Hindlimb muscle (tissue), 1 donor: ENCODE data around the gene STYXL2. TPM values are rescaled to one million over a fixed set of nuclear protein-coding genes. Genes with fewer than 3 reads are reported as not detected.
A peak's percentile ranks its signal among the peaks of the same experiment; 100 is the strongest.

ENCODE experiments used
- DNase-seq: peaks from one replicate; pipeline ENCODE4 v3.0.0-alpha.2; 2013
- polyA plus RNA-seq: library from polyadenylated mRNA; unstranded; fragments of 120-200 nt; gene quantifications from one replicate; pipeline ENCODE4 v1.2.1, GENCODE V29; 2013; ENCODE audit not compliant: insufficient read length

The STYXL2 gene
- polyA plus RNA-seq: 138 TPM

DNA sequence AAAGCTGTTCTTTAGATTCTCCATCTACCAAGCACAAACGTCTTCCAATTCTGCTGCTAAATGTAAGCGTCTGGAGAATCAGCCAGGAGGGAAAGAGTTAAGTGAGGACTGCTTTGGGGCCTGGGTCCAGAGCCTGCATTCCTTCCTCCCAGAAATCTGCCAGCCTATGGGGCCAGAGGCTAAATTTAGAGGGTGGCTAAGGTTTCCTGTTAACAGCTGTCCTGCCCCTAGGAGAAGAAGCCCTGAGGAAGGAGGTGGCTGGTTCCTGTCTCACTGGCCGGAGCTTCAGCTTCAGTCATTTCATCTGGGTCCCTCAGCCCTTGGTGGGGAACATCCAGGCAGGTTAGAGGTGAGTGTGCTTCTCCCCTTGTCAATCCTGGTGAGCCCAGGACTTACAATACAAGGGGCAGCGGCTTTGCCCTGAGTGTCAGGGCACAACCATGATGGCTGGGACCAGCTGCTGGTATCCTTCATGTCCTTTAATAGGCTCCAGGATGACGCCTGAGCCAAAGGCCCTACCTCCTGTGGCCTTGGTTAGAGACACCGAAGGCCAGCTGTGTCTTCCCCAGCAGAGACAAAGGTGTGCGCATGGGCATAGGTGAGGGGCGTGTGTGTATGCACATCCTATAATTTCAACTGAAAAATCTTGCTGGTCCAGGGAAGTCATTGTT, at the start of gene STYXL2:
Gene STYXL2, plus strand, starts transcription at position 230 of the 671 bp plus-strand sequence. CDS start 775 bp downstream, outside the sequence.
- peak; percentile 25 for DNase-seq

DNA sequence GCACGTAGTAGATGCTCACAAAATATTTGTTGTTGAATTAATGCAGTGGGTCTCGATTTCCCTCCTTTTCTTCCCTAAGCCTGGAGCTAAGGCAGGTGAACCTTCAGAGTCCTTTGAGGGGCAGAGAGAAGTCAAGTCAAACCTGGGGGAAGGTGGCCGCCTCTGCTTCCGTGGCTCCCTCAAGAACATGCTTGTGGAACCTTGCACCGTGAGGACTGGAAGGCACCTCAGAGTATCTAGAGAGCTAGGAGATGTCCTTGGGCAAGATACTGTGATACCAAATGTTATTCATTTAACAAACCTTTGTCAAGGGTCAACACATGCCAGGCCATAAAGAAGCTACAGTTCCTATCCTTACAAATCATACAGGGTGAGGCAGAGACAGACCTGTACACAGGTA, 42.0 kb upstream of the STYXL2 start:
- no peak for DNase-seq

DNA sequence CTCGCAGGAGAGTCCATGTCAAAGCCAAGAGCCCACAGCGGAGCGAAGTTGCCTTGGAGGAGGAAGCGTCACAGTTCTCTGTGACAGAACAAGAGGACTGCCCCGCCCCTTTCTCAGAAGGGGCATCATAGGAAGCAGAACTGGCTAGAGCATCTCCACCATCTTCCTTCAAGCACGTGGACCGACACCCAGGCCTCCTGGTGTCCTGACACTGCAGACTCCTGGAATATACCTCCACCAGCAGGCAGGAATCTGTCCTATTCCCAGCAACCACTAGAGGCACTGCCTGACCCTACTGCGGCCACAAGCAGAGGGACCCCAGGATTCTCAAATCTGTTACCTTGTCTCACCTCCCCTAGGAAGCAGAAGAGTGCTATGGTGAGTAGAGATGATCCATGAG, 41.5 kb upstream of the STYXL2 start:
- DNase-seq: no peak

DNA sequence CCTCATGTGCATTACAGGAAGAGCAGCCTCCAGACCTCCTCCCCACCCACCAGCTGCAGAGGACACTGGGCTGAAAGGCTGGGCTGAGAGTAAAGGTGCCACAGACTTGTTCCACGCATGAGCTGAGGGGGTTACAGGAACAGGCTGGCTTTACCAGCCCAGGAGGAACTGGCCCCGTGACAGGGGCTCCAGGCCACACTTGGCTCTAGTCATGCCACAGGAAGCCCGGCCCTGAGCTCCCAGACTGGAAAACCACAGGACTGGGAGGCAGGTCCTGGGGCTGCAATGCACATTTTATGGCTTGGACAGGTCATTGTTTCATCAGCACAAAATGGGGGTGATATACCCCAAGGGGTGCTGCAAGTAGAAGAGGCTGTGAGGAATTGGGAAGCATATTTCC, 39.3 kb upstream of the STYXL2 start:
- DNase-seq: no peak

- DNase-seq: no peak
Measured at GRCh38 chr1:167054946-167055630, 38.8 kb upstream of the STYXL2 start.

GRCh38 chr1:167056529-167057231, 37.2 kb upstream of the STYXL2 start:
- DNase-seq: no peak

DNA sequence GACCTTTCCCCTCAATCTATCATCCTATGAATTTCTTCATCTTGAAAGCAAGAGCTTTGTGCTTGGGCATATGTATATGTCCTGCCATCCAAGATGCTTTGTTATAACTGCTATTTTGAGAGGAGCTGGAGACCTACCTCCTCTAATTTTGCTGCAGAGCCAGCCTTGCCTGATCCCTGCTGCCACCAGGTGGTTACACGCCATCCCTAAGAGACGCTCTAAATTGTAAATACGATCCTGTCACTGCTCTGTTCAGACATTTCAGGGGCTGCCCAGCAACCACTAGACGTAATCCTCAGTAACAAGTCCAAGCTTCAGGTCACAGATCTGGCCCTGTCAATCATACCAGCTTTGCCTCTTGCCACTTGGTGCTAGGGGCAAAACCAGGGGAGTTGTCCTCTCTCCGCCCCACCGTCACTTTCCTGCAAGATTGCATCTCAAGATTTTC, 36.6 kb upstream of the STYXL2 start:
- DNase-seq: no peak

DNA sequence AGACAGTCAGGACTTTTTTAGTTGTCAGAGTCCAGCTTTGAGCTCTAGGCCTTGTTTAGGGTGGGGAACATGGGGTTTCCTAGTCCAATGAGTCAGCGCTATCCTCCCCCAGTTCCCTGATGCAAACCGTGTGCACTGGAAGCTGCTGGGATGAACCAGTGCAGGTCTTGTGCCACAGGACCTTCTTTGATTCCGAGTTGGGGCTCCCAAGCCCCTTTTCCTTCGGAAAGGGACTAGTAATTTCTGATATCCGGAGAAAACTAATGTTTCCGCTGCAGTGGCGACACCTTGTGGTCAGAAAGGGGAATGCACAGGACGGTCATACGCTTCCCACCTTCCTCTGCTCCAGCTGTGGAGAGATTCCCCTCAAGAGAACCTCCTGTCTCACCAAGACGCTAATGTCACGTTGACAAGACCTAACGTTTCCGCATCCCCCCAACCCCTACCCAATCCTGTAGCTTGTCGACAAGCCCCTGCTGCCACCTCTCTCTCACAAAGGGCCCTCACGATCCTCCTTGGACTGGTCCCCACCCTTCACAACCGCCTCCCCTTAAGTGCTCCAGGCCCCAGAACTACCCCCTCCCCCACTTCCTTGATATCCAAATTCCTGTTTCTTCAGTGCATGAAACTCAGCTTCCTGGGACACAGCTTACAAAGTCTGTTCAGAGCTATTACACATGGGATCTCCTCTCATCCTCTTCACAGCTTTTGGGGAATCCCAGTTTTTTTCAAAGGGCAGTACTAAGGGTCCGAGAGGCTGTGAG, 34.6 kb upstream of the STYXL2 start:
- peak; percentile 65 for DNase-seq

DNA sequence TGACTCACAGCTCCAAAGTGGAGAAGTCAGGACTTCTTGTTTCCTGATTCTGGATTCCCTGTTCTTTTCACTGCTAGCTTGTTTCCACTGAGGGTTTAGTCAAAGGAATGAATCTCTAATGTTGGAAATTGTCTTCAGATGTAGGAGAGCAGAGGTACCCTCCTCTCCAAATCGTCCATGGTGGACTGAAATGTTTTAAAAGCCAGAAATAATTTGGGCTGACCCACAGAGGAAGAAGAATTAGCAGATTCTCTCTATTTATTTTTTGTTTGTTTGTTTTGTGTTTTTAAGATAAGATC, 34.1 kb upstream of the STYXL2 start:
- no peak for DNase-seq

DNA sequence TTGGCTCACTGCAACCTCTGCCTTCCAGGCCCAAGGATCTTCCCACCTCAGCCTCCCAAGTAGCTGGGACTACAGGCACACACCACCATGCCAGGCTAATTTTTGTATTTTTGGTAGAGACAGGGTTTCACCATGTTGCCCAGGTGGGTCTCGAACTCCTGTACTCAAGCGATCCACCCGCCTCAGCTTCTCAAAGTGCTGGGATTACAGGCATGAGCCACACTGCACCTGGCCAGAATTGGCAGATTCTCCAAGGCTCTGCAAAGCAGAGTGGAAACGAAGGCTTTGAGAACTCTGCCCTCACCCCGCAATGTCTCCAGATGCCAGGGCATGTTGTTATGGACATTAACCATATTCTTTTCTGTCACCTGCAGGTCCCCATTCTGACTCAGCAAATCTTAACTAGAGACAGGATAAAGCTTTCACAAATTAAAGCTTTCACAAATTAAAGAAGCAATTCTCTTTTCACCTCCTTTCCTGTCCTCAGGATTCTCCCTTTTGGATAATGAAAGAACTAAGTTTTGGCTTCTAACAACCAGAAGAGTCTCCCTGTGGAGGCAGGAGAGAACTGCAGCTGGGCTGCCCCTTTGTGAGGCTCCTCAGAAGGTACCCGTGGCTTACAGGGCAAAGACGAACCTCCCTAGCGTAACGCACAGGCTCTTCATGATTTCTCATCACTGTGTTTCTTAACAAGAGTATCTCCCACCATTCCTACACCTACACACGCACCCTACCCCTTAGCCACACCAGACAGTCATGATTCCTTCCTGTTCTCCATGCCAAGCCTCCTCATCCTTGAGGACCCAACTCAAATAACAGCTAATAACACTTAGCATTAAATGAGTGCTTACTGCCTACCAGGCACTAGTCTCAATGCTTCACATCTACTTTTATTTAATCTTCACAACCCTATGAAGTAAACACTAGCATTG, 33.5 kb upstream of the STYXL2 start:
- DNase-seq: no peak

GRCh38 chr1:167061073-167061464, 32.8 kb upstream of the STYXL2 start:
- no peak for DNase-seq

DNA sequence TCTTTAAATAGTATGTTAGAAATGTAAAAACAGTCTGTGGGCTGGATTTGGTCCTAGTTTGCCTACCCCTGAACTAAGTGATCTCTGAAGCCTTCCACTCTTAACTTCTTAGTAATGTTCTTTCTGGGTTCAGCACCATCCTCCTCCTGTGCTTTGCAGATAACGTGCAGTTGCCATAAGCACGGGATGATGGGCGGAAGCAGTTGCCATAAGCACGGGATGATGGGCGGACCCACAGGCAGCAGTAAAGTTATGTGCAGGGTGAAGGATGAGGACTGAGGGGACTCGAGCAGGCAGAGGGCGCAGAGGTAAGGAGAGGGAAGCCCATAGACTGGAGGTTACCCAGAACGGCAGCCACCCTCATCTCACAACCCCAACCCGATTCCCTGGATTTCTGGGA, 29.3 kb upstream of the STYXL2 start:
- no peak for DNase-seq

GRCh38 chr1:167065471-167065870, 28.4 kb upstream of the STYXL2 start:
- no peak for DNase-seq

DNA sequence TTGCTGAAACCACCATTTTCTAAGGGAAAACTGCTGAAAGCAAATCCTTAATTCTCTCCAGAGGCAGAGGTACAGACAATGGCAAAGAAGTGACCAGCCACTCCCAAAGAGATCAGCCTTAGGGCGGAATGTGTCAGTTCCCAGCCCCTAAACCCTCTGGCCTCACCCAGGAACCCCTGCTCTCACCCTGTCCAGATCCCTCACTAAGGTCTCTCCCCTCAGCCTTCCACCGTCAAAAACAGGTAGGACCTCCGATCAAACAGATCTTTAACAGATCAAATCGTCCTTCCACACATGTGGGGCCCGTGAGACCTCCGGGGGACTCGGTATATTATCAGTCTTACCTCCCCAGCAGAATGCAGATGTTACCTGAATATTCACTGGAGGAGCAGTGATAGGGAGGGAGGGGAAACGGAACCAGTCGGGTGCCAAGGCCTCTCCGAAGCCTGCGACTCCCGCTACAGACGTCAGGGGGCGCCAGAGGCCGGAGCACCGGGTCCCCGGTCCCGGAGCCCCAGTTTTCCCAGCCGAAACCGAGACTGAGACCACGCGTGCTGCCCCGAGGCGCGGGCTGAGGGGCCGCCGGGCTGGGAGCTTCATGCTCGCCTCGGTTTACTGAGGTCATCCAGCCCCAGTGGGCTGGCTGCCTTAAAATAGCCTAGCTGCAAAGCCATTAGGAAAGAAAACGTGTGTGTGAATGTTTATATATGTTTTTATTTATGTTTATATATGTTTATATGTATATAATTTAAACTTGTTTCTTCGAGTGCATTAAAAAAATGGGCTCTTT, 27.3 kb upstream of the STYXL2 start:
- peak; percentile 64 for DNase-seq

DNA sequence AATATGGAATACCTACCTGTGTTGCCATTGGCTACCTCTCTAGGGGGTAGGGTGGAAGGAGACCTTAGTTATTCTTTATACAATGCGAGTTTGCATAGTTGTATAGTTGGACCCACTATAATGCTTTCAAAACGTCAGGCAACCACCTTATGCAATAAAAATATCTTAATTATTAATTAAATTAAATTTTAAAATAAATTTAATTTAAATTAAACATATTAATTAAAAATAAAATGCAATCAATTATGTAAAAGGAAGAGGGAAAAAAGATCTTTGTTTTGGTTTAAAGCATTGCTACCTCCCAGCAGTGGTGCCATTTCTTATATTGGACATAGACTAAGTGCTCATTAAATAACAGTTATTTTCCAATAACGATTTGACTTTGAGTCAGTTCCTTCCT, 26.0 kb upstream of the STYXL2 start:
- no peak for DNase-seq

GRCh38 chr1:167068761-167069160, 25.1 kb upstream of the STYXL2 start:
- no peak for DNase-seq

DNA sequence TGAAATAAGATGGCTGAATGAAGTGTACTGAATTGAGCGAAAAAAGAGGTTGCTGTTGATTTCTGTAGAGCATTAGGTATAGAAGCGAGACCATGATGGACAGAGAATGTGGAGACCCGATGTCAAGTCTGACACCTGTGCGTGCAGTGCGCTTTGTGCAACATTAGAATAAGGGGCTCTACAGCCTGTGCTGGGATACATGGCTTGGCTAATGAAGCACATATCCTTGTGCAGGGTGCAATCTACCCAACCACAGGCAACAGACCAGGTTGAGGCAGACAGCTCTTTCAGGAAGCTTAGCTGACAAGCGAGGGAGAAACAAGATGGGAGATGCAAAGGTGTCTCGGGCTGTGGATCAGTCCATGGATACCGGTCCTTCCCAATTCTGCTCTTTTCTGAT, 22.6 kb upstream of the STYXL2 start:
- no peak for DNase-seq

- no peak for DNase-seq
Measured at GRCh38 chr1:167076136-167076710, 17.7 kb upstream of the STYXL2 start.

- DNase-seq: no peak
Measured at GRCh38 chr1:167077128-167077867, 16.6 kb upstream of the STYXL2 start.

- DNase-seq: no peak
Measured at GRCh38 chr1:167077868-167078210, 16.0 kb upstream of the STYXL2 start.
